Cardiac muscle cell (in vitro differentiated cells and primary cell): Measurements from ENCODE around the gene MACIR. TPM values are rescaled to one million over a fixed set of nuclear protein-coding genes. Genes with fewer than 3 reads are reported as not detected.

Experiments used
- DNase-seq, 2 donors: peaks; one replicate each; pipeline versions ENCODE4 v3.0.0 to v3.0.0-alpha.2; 2010 to 2017; ENCODE audit warnings: low read depth in 1 of 2, low spot score in 1 of 2
- H3K27ac ChIP-seq: fragments of 200-600 bp; sonication (generic); 2 replicates; pipeline ENCODE4 v1.5.1; 2016
- H3K27me3 ChIP-seq: fragments of 200-600 bp; sonication (generic); 2 replicates; pipeline ENCODE4 v1.6.0; 2016; ENCODE audit warnings: control low read depth
- H3K36me3 ChIP-seq: fragments of 200-600 bp; sonication (generic); 2 replicates; pipeline ENCODE4 v1.5.1; 2016; ENCODE audit warnings: control low read depth
- H3K4me1 ChIP-seq: fragments of 200-600 bp; sonication (generic); 2 replicates; pipeline ENCODE4 v1.8.1; 2017; ENCODE audit warnings: low read depth, mild to moderate bottlenecking, mixed run types
- H3K4me3 ChIP-seq: fragments of 200-600 bp; sonication (generic); 2 replicates; pipeline ENCODE4 v1.5.1; 2016; ENCODE audit warnings: mild to moderate bottlenecking
- H3K9me3 ChIP-seq: fragments of 200-600 bp; sonication (generic); 2 replicates; pipeline ENCODE4 v1.5.1; 2017; ENCODE audit warnings: low read depth, mild to moderate bottlenecking, control low read depth
- polyA plus RNA-seq: library from polyadenylated mRNA; unstranded; fragments of >200 nt; fragmentation: Nextera tagmentation; extraction: Ambion mirVana; gene quantifications from 2 replicates; pipeline ENCODE4 v1.2.1, GENCODE V29; 2016
- total RNA-seq: library from RNA; depleted of rRNA; stranded (reverse); fragments of >200 nt; gene quantifications from 2 replicates; pipeline ENCODE4 v1.2.3, GENCODE V29; 2016
- TF ChIP-seq, protein P1 (sequence below): IDR thresholded peaks from 2 replicates; pipeline ENCODE4 v1.5.1; 2012; ENCODE audit warnings: low read depth, mild to moderate bottlenecking, low read length

Gene MACIR, protein sequence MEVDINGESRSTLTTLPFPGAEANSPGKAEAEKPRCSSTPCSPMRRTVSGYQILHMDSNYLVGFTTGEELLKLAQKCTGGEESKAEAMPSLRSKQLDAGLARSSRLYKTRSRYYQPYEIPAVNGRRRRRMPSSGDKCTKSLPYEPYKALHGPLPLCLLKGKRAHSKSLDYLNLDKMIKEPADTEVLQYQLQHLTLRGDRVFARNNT
- total RNA-seq (11.6 and 12.5 TPM in 2 replicates), polyA plus RNA-seq (9.6 and 21.8 TPM in 2 replicates)

- Histone ChIP-seq H3K9me3 (no peaks in the 10 kb centered on the region), H3K36me3 (no peaks in the 10 kb centered on the region), H3K27me3 (no peaks in the 10 kb centered on the region), H3K4me1 (peaks cover 20% of the 10 kb centered on the region), H3K27ac (peak within 1 kb of the TSS; percentile 49), H3K4me3 (peak within 1 kb of the TSS; percentile 76)
- TF ChIP-seq, protein P1, sequence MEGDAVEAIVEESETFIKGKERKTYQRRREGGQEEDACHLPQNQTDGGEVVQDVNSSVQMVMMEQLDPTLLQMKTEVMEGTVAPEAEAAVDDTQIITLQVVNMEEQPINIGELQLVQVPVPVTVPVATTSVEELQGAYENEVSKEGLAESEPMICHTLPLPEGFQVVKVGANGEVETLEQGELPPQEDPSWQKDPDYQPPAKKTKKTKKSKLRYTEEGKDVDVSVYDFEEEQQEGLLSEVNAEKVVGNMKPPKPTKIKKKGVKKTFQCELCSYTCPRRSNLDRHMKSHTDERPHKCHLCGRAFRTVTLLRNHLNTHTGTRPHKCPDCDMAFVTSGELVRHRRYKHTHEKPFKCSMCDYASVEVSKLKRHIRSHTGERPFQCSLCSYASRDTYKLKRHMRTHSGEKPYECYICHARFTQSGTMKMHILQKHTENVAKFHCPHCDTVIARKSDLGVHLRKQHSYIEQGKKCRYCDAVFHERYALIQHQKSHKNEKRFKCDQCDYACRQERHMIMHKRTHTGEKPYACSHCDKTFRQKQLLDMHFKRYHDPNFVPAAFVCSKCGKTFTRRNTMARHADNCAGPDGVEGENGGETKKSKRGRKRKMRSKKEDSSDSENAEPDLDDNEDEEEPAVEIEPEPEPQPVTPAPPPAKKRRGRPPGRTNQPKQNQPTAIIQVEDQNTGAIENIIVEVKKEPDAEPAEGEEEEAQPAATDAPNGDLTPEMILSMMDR, result no peak
- peak; percentile 98 to 99 for DNase-seq
Observed at GRCh38 chr5:103258368-103258956, at the start of gene MACIR. Gene MACIR (plus strand): TSS chr5:103258763. CDS start chr5:103275920, 17,157 bp downstream.

DNA sequence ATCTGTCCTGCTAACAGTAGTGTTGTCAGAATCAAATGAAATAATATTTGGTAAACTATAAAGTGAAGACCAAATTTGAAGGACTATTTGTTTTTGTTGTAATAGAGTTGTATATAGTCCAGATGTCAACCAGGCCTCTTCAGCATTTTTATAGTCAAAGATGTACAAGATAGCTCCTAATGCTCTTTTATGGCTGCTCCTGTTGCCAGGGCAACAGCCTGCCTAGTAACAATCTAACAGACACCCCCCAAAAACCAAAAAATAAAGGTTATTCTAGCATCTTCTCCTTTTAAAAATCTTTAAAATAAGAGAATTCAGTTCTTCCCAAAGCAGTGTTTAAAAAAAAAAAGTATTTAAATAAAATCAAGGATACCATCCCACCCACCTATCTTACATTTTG, 49.5 kb upstream of the MACIR start:
- H3K9me3 ChIP-seq, result no peaks in the 10 kb centered on the region
- no peak overlapping the region for H3K4me3 ChIP-seq
- H3K4me1 ChIP-seq, result no peaks in the 10 kb centered on the region
- H3K36me3 ChIP-seq, result no peaks in the 10 kb centered on the region
- no peak overlapping the region for H3K27ac ChIP-seq
- no peaks in the 10 kb centered on the region for H3K27me3 ChIP-seq
- no peak for DNase-seq
- TF ChIP-seq, protein P1, result no peak

GRCh38 chr5:103210952-103211351, 47.6 kb upstream of the MACIR start:
- DNase-seq, result no peak
- Histone ChIP-seq H3K4me1 (no peaks in the 10 kb centered on the region), H3K27me3 (no peaks in the 10 kb centered on the region), H3K27ac (no peak overlapping the region), H3K4me3 (no peak overlapping the region), H3K36me3 (no peaks in the 10 kb centered on the region), H3K9me3 (no peaks in the 10 kb centered on the region)
- TF ChIP-seq, protein P1, result no peak

DNA sequence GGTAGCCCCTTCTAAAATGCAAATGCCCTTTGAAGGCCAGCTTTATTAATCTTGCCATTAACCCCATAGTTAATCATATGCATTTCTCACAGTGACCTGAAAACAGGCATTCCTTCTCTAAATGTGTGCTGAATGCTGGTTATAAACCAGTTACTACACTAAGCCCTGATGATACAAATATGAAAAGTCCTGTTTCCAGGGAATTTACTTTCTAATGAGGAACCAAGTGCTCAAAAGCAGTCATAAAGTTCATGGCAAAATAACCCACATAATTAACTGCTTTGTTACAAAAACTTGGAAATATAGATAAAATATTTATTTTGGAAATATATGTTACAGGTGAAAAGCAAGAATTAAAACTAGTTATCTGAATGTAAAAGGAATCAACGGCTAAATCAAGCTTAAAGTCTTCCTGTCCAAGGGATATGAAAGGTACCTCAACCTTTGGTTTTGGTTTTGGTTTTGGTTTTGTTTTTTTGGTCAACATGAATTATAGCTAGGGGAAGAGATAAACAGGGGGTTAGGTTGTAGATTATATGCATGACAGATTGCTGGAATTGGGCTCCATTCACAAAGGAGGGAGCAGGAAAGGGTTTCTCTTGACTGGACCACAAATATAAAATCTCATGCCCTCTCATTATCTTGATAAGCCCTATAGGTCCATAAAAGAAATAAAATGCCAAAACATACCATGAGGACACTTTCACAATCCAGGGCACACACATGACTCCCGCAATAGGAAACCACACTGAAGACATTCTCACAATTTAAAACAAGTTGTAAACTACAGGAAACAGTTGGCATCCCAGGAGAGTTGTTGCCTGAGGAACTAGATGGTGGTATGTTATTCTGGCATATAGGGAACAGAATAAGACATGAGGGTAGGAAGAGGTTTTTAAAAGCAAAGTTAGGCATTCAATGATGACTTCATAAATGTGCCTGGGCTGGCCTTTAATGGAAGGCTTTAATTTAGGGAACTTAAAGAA, 46.7 kb upstream of the MACIR start:
- no peaks in the 10 kb centered on the region for H3K36me3 ChIP-seq
- TF ChIP-seq, protein P1, result no peak
- DNase-seq, result no peak
- no peaks in the 10 kb centered on the region for H3K27me3 ChIP-seq
- H3K9me3 ChIP-seq, result no peaks in the 10 kb centered on the region
- H3K27ac ChIP-seq, result no peak overlapping the region
- no peaks in the 10 kb centered on the region for H3K4me1 ChIP-seq
- H3K4me3 ChIP-seq, result no peak overlapping the region

DNA sequence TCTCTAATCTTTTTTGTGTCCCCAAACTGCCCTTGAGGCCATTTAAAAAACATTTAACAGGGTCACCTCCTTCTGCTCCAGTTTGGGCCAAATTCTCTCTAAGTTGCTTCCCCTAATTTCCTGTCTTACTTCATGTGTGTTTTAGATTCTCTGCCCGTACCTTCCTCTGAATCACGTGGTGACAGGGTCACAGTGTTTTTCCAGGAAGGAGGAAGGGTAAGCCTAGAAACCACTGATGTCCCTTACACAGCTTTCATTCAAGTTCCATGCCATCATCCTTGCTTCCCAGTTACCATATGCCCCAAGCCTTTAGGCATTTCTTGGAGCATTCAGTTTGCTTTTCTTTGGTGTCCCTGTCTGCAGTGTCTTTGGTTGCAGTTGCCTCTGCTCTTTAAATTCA, 42.4 kb upstream of the MACIR start:
- no peaks in the 10 kb centered on the region for H3K9me3 ChIP-seq
- H3K27ac ChIP-seq, result no peak overlapping the region
- TF ChIP-seq, protein P1, result no peak
- no peaks in the 10 kb centered on the region for H3K36me3 ChIP-seq
- no peaks in the 10 kb centered on the region for H3K4me1 ChIP-seq
- no peaks in the 10 kb centered on the region for H3K27me3 ChIP-seq
- H3K4me3 ChIP-seq, result no peak overlapping the region
- peak in 1 of 2 donors; percentile 31 for DNase-seq
